Sigmoid colon (tissue), 7 donors: ENCODE measurements around the gene CYP24A1. TPM values are rescaled to one million over a fixed set of nuclear protein-coding genes. Genes with fewer than 3 reads are reported as not detected.
"Not testable (repeated sequence)": the region's sequence is repeated elsewhere in the genome, so short reads cannot be mapped to it uniquely, and the experiment has no call there.

ENCODE experiments used
- DNase-seq: peaks from one replicate; pipeline ENCODE4 v3.0.0-alpha.2; 2019
- H3K27ac ChIP-seq, 4 donors: fragments of 200-600 bp; sonication (generic); one replicate each; pipeline ENCODE4 v1.5.1; 2016 to 2019; ENCODE audit warnings: mild to moderate bottlenecking in 1 of 4
- H3K27me3 ChIP-seq, 3 donors: fragments of 200-600 bp; sonication (generic); one replicate each; pipeline ENCODE4 v1.5.1; 2019; ENCODE audit warnings: mild to moderate bottlenecking in 1 of 3
- H3K36me3 ChIP-seq, 4 donors: fragments of 200-600 bp; sonication (generic); one replicate each; pipeline ENCODE4 v1.5.1; 2016 to 2019
- H3K4me1 ChIP-seq, 4 donors: fragments of 200-600 bp; sonication (generic); one replicate each; pipeline ENCODE4 v1.5.1; 2017 to 2019
- H3K4me3 ChIP-seq, 4 donors: fragments of 200-600 bp; sonication (generic); one replicate each; pipeline ENCODE4 v1.5.1; 2017 to 2019; ENCODE audit warnings: mild to moderate bottlenecking in 2 of 4, moderate library complexity in 1 of 4
- H3K9me3 ChIP-seq, 4 donors: fragments of 200-600 bp in 3 of 4; sonication (generic) in 3 of 4; one replicate each; pipeline versions ENCODE4 v1.5.1 to v1.6.1; 2013 to 2019
- EP300 ChIP-seq, 4 donors: sonication (generic); formaldehyde crosslinking; IDR thresholded peaks; one replicate each; pipeline ENCODE4 v1.6.1; 2017; ENCODE audit warnings: antibody characterized with exemption in 4 of 4
- POLR2A ChIP-seq, 2 donors: fragments of 450-650 bp; IDR thresholded peaks; one replicate each; pipeline ENCODE4 v1.6.1; 2016; ENCODE audit warnings: antibody characterized with exemption in 2 of 2, mild to moderate bottlenecking in 2 of 2, moderate library complexity in 2 of 2
- POLR2AphosphoS5 ChIP-seq, 4 donors: sonication (generic); formaldehyde crosslinking; IDR thresholded peaks; one replicate each; pipeline ENCODE4 v1.6.1; 2017; ENCODE audit warnings: antibody characterized with exemption in 4 of 4
- WGBS, 2 donors: extraction: QIAGEN DNeasy Blood & Tissue Kit; methylation state at CpG; one replicate each; pipeline ENCODE4 v1.1.7; 2013; 5-methylcytosine and 5-hydroxymethylcytosine counted together
- intact Hi-C: fragments of 100-400 bp; cut with DNase I; formaldehyde crosslinking; loops from one replicate; pipeline ENCODE4 v1.15.1; 2023
- polyA plus RNA-seq, 3 donors: library from polyadenylated mRNA; stranded (reverse); fragments of 200-250 nt; gene quantifications; one replicate each; pipeline ENCODE4 v1.2.3, GENCODE V29; 2013
- total RNA-seq, 4 donors: library from RNA; depleted of rRNA; stranded (reverse); fragments of >200 nt; gene quantifications; one replicate each; pipeline ENCODE4 v1.1.0, GENCODE V29; 2016
- TF ChIP-seq, protein P1 (sequence below), 4 experiments: fragments of 450-650 bp in 3 of 4; fragments of 200-600 bp in 1 of 4; IDR thresholded peaks; one replicate each; pipeline ENCODE4 v1.5.1; 2016 to 2019; ENCODE audit warnings: antibody characterized with exemption in 4 of 4, mild to moderate bottlenecking in 3 of 4, moderate library complexity in 2 of 4
- donor health status: healthy with polysubstance abuse.
- donor health status: Bipolar disorder and iron deficiency.
- donor health status: healthy.

CYP24A1 gene
- total and polyA plus RNA-seq, 7 donors: 0.26 to 1.8 TPM; not detected in 5

GRCh38 chr20:54131675-54132611 lies 41.8 kb downstream of the CYP24A1 start:
- H3K27ac ChIP-seq: peak overlapping the region in 2 of 4 donors; percentile 13 to 30
- H3K27me3 ChIP-seq: no peaks in the 10 kb centered on the region
- no peaks in the 10 kb centered on the region for H3K36me3 ChIP-seq
- no peak overlapping the region for H3K4me3 ChIP-seq
- no peak for DNase-seq
- WGBS, 2 donors: 87 to 94% methylated on average over 8 of the region's 8 CpGs
- no peaks in the 10 kb centered on the region for H3K4me1 ChIP-seq
- H3K9me3 ChIP-seq: peaks cover 0 to 3% (median 0%) of the 10 kb centered on the region in 4 donors
- intact Hi-C loops: no loop called here
- TF ChIP-seq POLR2AphosphoS5 (IDR thresholded peaks at IDR 0.05): no peak
- no peak for TF ChIP-seq EP300 (IDR thresholded peaks at IDR 0.05)
- no peak for TF ChIP-seq POLR2A (IDR thresholded peaks at IDR 0.05)

DNA sequence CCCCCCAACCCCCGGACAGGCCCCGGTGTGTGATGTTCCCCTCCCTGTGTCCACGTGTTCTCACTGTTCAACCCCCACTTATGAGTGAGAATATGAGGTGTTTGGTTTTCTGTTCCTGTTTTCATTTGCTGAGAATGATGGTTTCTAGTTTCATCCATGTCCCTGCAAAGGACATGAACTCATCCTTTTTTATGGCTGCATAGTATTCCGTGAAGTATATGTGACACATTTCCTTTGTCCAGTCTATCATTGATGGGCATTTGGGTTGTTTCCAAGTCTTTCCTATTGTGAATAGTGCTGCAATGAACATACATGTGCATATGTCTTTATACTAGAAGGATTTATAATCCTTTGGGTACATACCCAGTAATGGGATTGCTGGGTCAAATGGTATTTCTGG lies 42.7 kb downstream of the CYP24A1 start:
- H3K36me3 ChIP-seq, H3K27ac ChIP-seq, DNase-seq, H3K9me3 ChIP-seq, H3K27me3 ChIP-seq, H3K4me3 ChIP-seq, H3K4me1 ChIP-seq, intact Hi-C loops: not testable (repeated sequence)
- 92 to 94% methylated on average over 4 of the region's 4 CpGs for WGBS, 2 donors

DNA sequence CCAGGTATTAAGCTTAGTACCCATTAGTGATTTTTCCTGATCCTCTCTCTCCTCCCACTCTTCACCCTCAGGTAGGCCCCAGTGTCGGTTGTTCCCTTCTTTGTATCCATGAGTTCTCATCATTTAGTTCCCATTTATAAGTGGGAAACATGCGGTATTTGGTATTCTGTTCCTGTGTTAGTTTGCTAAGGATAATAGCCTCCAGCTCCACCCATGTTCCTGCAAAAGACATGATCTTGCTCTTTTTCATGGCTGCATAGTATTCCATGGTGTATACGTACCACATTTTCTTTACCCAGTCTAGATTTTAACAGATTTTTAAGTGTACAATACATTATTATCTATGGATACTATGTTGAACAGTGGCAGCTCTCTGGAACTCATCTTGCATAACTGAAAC lies 44.4 kb downstream of the CYP24A1 start:
- DNase-seq: no peak
- Histone ChIP-seq H3K9me3 (no peaks in the 10 kb centered on the region), H3K27me3 (no peaks in the 10 kb centered on the region), H3K4me3 (no peak overlapping the region), H3K36me3 (no peaks in the 10 kb centered on the region), H3K27ac (no peak overlapping the region), H3K4me1 (no peaks in the 10 kb centered on the region)
- WGBS, 2 donors: 96 to 97% methylated on average over 3 of the region's 3 CpGs
- peak in 1 of 2 donors; percentile 28 for TF ChIP-seq POLR2A (IDR thresholded peaks at IDR 0.05)
- TF ChIP-seq, protein P1, sequence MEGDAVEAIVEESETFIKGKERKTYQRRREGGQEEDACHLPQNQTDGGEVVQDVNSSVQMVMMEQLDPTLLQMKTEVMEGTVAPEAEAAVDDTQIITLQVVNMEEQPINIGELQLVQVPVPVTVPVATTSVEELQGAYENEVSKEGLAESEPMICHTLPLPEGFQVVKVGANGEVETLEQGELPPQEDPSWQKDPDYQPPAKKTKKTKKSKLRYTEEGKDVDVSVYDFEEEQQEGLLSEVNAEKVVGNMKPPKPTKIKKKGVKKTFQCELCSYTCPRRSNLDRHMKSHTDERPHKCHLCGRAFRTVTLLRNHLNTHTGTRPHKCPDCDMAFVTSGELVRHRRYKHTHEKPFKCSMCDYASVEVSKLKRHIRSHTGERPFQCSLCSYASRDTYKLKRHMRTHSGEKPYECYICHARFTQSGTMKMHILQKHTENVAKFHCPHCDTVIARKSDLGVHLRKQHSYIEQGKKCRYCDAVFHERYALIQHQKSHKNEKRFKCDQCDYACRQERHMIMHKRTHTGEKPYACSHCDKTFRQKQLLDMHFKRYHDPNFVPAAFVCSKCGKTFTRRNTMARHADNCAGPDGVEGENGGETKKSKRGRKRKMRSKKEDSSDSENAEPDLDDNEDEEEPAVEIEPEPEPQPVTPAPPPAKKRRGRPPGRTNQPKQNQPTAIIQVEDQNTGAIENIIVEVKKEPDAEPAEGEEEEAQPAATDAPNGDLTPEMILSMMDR (IDR thresholded peaks at IDR 0.05): no peak
- intact Hi-C loops: no loop called here

DNA sequence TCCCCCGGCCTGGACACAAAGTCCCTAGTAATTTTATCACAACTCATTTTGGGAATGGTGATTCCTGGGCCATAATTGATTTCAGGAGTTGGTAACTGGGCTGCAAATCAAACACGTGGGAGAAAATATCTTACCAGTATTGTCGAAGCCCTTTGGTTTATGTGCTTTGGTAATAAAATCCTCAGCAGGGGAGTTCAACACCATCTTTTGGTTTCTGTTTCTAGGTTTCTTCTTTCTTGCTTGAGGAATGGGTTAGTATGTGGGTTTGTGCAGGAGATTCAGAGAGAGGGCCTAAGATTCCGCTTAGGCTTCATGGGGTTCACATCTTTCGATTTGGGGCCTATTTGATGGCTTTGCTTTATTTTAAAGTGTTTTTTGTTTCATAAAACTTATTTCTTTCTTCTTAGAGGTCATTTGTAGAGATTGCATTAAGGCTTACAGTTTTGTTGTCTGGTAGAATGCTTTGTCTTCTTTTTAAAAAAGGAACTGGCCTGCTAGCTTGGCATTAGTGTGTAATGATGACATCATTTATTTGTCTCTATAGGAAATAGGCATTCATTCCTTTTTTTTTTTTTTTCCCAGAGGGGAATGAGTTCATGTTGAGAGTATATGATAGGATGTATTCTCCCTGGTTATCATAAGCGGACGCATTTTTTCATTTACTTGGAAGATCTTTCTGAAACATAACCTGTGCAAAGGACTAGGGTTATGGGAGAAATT lies 45.8 kb downstream of the CYP24A1 start:
- Histone ChIP-seq H3K4me3 (no peak overlapping the region), H3K27me3 (no peaks in the 10 kb centered on the region), H3K4me1 (no peaks in the 10 kb centered on the region), H3K36me3 (no peaks in the 10 kb centered on the region), H3K9me3 (no peaks in the 10 kb centered on the region), H3K27ac (no peak overlapping the region)
- no peak for DNase-seq
- intact Hi-C loops: no loop called here
- WGBS, 2 donors: 68 to 71% methylated on average over 7 of the region's 7 CpGs
- TF ChIP-seq POLR2AphosphoS5 (IDR thresholded peaks at IDR 0.05): no peak
- TF ChIP-seq, protein P1 (IDR thresholded peaks at IDR 0.05): no peak
- TF ChIP-seq POLR2A (IDR thresholded peaks at IDR 0.05): no peak
- no peak for TF ChIP-seq EP300 (IDR thresholded peaks at IDR 0.05)

DNA sequence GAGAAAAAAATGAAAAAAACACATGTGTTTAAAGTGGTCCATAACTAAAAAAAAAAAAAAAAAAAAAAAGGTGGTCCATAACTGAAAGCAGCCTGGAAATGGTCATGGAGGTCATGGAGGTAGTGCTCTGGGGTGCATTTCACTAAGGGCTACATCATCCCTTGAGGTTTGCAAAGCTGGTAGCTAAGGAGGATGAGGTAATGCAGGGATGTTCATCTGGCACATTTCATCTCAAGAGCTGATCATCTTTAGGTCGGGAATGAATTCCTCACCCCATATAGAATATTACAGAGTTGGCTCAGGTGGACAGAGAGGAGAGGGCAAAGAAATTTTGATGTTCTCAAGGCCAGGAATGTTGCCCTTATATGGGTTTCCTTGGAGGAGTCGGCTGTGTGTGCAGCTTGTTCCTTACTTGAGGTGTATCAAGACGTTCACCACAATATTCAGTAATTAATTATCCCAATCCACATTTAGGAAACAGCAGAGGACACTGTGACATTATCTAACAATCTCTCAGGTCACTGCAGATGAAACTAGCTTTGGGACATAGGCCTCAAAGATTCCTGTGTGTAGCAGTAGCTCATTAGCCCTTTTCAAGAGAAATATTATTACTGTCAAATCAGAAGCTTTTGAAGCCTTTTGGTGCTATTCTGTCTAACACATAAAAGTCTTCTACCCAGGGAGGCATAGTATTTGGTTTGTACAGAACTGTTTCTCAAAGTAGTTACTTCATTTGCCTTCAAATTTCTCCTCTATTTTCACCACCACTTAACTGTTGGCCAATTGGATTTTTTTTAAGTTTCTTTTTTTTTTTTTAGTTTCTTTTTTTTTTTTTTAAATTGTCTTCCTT lies 46.8 kb downstream of the CYP24A1 start:
- Histone ChIP-seq H3K36me3 (no peaks in the 10 kb centered on the region), H3K9me3 (no peaks in the 10 kb centered on the region), H3K4me1 (no peaks in the 10 kb centered on the region), H3K27me3 (no peaks in the 10 kb centered on the region), H3K27ac (no peak overlapping the region), H3K4me3 (no peak overlapping the region)
- no peak for TF ChIP-seq POLR2A (IDR thresholded peaks at IDR 0.05)
- no peak for TF ChIP-seq EP300 (IDR thresholded peaks at IDR 0.05)
- no peak for TF ChIP-seq POLR2AphosphoS5 (IDR thresholded peaks at IDR 0.05)
- TF ChIP-seq, protein P1 (IDR thresholded peaks at IDR 0.05): no peak
- intact Hi-C loops: no loop called here
- WGBS, 2 donors: 79 to 83% methylated on average over 3 of the region's 3 CpGs
- DNase-seq: no peak

GRCh38 chr20:54126328-54126727 lies 47.5 kb downstream of the CYP24A1 start:
- WGBS, 2 donors: 96% methylated on average over 12 of the region's 12 CpGs
- H3K36me3 ChIP-seq, H3K9me3 ChIP-seq, intact Hi-C loops, DNase-seq, H3K27ac ChIP-seq, H3K4me3 ChIP-seq, H3K27me3 ChIP-seq, H3K4me1 ChIP-seq: not testable (repeated sequence)
